GM21526 (cell line): Measurements from ENCODE around the gene SUGCT.

Experiments
- ATAC-seq: cut with Tn5 transposase; IDR thresholded peaks from one replicate; pipeline ENCODE4 v1.9.1; 2021; ENCODE audit warnings: moderate library complexity; ENCODE audit not compliant: unreplicated experiment, low FRiP score

The SUGCT gene

DNA sequence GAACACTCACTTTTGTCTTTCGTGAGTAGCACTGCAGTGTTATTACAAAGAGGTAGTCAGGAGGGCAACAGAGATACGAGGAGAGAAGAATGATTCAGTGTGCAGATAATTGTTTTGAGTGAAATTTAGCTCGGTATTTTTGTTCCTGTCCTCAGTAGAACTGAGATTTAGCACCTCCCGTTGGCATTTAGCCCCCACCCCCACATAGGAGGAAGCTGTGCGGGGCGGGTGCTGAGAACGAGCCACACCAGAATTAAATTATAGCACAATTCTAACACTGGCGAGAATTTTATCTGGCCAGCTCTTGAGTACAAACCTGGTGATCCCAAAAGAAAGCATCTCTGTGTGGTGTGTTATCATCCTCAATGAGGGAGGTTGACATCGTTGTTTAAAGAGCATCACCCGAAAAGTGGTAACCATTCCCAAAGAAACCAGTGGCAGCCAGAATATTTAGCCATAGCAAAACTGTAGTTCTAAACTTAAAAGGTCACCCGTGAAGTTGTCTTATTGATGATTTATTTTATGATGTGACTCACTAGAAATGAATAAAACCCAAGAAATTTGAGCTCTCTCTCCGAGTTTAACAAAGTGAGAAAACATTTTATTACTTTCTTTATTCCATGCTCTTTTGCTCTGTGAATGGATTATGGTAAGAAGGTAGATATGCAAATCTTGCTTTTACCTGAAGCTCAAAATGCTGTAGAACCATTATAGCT lies 612.2 kb downstream of the SUGCT start:
- no peak for ATAC-seq

DNA sequence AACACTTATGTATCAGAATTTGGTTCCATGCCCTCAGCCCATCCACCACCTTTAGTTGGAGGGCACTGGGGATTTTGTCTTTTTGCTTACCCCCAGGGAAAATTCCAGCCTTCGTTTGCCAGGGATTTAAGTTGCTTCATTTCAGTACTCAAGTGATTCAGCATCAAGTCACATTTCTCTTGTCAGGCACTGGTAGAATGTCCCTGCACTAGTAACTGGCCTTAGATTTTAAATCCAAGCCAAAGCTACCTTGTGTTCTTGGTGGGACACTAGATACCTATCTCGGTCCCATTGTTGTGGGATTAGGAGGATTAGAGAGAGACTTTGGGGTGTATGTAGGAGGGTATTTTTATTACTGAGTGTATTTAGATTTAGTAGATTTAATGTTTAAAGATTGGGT lies 613.1 kb downstream of the SUGCT start:
- ATAC-seq: no peak

DNA sequence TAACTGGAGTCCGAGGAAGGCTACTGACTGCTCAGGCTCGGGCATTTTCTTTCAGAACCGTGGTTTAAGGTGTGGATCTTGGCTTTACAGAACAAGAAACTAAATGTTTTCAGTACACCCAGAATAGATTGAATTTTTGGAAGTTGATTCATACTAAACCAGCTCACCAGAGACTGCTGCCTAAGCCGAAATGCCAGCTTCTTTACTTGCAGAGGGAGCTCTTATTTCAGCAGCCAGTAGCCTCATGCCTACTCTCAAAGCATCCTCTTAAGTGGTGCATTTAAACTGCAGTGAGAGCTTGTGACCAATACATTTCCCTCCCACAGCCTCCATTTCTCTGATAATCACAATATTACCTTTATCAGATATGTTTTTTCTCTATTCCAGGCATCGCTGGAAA lies 615.1 kb downstream of the SUGCT start:
- ATAC-seq: no peak

DNA sequence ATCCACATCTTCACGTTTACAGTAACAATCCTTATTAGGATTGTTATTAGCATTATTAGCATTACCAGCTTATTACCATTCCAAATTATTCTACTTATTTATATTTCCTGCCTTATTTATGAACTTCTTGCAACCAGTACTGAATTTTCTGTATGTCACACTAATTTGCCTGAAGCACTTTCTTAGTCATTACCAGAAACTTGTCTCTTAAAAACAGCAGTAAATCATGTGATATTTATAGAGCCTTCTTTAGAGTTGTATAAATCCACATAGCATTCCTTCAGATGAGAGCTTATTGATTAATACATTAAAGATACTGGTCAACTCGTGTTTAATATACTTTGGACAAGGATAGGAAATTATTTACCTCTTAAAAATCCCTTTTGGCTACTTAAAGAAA lies 618.6 kb downstream of the SUGCT start:
- no peak for ATAC-seq

DNA sequence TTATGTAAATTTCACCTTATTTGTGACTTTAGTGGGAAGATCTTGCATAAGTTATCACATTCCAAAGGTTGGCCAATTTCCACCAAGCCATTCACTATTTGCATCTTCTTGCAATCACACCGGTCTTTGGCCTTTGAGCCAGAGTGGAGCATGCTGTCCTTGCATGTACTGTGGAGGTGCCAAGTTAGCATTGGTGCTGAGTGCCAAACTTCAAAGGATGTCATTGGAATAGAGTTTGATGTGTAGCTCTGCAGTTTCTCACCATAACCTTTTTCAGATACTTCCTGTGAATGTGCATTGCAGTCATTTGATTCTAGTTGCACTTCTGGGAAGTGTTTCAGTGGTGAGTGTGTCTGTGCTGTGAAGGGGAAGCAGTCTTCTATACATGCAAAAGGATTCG lies 620.6 kb downstream of the SUGCT start:
- ATAC-seq: no peak

DNA sequence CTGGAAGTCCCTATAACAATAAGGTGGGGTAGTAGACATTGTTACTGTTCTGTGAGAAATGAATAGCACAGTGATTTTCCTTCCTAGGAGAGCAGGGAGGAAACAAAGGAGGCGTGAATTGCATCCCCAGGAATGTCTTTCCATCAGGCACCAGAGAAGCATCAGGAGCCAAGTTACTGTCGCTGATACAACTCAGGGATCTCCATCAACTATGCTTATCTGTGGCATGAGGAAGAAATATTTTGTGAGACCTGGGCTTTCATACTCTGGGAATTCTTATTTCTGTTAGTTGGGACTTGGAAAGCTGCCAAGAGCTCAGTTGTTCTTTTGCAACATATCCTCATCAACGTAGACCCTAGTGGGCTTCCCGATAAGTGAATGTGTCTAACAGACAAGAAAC lies 622.3 kb downstream of the SUGCT start:
- ATAC-seq: no peak

DNA sequence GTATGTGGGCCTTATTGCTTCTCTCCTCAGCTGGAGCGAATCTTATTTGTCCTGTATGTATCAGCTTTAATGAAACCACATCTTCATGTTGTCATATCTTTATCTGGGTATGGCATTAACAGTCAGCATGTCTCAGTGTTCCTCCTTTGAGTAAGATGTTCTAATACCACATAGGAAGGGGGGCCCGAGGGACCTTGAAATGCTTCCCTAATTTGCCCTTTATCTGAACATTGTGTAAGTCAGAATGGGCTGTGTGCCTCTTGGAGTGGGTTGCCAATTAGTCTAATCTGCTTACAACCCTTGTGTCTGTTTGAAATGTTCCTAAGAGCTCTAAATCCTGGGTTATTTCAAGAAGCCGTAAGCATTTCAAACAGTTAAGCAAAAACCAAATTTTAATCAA lies 623.8 kb downstream of the SUGCT start:
- ATAC-seq: no peak

DNA sequence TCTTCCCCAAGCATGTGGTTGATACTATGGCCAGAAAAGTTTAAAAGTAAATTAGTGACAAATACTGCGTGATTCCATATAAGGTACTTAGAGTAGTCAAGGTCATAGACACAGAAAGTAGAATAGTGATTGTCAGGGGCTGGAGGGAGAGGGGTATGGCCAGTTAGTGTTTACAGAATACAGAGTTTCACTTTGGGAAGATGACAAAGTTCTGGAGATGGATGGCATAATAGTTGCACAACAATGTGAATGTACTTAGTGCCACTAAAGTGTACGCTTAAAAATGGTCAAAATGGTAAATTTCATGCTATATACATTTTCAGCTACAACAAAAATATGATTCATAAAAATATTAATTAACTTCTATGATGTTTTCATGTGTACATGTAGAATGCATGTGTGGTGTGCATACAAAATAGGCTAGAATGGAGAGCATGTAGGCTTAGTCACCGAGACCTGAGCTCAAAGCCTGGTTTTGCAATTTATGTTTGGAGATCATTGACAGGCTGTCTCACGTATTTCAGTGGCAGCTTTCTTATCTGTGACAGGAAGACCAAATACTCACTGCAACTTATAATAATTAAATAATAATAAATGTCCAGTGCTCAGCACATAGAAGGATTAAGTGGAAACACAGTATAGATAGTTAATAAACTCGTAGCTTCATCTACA lies 625.6 kb downstream of the SUGCT start:
- ATAC-seq: no peak

DNA sequence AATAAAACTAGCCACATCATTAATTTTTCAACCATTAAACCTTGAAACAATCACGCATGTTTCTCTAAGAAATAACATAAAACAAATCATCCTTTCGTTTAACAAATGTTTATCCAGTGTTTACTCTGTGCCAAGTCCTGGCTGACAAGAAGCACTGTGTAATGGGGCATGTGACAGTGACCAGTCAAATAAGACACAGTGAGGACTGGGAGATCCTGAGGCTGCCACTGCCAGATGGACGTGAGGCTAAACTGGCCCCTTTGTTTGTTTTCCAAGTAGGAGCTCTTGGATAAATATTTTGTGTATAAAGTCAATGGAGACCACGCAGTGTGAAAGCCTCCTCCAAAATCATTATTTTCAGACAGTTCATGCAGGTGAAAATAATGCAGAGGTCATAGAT lies 626.2 kb downstream of the SUGCT start:
- ATAC-seq: no peak

DNA sequence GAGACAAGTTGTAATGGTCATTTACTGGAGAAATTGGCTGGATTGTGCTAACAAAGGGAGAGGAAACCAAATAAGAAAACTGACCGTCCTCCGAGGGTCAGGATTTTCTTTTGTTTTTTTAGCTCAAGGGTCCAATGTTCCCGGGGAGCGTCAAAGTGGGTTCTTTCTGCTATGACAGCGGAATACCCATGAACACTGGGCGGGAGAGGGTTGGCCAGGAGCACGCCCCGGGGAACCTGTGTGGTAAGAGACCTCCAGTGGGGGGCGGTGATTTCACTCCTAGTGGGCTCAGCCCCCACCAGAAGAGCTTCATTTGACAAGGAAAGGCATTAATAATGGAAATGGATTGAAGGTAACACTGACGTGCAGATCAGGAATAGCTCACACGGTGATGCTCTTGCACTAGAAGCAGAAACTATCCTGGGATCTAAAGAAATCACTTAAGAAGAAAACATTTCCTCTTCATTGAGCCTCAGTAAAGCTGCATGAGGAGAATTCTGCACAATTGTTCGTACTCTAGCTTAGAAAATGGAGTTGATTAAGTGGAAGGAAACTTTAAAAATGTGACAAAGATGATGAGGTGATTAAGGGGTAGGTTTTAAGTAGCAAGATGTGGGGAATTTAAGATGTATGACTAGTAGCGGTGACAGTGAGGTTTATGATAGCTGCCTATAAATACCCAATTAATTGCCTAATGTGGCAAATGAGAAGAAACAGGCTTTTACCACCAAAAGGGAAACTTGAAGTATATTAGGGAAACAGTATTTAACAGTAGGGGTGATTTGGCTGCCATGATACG lies 627.2 kb downstream of the SUGCT start:
- no peak for ATAC-seq

DNA sequence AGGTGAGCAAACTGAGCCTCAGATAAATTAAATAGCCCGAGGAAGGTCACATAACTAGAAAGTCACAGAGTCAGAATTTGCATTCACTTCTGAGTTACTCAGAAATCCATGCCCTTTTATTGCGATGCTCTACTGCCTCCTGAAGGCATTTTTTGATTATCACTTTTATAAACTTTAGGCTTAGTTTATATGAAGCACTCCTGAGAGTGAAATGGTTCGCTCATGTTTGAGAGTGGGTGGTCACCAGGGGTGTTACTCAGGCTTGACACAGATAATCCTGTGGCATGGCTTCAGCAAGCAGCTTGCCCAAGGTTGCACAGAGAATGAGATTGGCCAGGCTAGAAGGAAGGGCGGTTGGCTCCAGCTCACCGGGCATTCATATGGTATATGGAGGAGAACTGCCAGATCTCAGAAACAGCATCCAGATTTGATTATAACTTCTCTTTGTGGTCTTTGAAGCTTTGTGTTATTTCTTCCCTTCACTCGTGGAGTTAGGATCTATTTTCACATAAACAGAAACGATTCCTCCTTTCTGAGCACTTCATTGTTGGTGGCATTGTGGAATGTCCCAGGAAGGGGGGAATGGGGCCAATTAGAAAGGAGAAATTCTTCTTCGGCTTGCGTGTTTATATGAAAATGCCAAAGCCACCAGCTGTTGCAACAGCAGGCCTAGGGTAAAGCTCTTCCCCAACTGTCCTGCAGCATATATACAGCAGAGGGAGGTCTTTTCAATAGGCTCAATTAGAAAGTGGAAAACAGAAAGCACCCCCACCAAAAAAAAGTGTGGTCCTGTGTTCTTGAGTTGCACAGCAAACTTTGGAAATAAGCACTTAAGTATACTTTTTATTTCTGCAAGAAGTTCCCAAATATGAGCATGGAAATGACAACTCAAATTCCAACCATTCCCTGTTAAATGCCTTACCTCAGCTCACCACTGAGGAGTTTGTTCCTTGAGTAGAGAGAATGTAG lies 628.8 kb downstream of the SUGCT start:
- no peak for ATAC-seq

DNA sequence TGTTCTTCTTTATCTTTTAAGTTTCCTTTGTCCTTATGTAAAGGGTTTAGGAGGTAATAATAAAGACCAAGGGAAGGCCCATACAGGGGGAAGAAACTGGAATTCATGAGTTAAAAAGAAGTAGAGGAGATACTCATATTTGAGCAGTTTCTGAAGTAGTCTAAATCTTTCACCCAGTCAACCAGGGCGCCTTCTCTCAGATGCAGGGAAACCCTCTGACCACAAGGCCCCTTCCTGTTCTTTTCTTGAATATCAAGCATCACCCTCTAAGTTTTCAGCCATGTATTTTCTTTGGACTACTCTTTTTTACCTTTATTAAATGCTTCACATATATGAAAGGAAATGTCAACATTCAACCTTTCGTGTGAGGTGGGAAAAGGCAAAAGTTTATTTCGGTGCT lies 630.8 kb downstream of the SUGCT start:
- ATAC-seq: no peak

DNA sequence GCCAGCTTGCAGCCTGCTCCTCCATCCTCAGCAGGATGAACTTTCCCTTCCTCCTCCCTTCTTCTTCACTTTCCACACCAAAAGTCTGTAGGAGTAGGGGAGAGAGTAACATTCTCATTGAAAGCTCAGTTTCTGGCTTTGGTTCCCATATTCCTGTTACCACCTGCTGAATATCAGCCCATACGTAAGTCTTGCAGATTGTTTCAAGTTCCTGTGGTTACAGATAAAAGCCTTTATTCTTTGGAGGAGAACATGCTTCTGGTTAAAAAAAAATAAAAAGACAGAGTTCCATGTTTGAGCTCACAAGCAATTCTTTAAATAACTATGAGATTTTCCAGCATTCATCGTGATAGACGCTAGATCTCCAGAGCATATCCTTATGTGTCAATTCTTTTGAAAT lies 637.3 kb downstream of the SUGCT start:
- no peak for ATAC-seq

DNA sequence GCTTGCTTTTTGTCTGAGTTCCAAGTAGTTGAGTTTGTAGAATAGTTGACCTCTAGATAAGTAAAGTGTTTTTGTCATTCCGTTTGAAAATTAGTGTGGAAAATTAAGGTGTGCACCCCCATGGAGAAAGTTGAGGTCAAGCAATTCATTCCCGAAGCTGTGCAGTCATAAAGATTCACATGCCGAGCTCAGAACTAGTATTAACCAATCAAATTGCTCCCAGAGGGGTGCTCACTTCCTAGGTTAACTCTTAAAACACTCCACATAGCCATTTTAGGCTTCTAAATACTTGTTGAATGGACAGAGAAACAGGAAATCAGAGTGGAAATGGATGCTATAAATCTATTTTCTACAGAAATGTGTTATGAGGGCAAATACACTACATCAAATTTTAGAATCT lies 638.9 kb downstream of the SUGCT start:
- no peak for ATAC-seq

DNA sequence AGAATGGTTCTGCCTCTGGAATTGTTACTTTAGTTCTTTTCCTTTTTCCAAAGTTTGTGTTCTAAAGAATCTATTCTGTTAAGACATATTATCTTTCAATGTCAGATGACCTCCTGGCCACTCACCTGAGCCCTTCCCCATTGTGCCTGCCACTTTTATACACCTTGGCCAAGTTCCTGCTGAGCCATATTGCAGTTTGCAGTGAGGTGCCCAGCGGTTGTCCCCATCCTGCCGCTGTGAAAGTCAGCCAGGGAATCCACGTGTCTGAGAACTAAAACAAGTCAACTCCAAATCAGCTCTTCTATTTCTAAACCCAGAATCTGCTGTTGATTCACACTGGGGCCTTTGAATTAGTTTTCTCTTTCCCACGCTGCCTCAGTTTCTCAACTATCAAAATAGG lies 641.1 kb downstream of the SUGCT start:
- no peak for ATAC-seq

DNA sequence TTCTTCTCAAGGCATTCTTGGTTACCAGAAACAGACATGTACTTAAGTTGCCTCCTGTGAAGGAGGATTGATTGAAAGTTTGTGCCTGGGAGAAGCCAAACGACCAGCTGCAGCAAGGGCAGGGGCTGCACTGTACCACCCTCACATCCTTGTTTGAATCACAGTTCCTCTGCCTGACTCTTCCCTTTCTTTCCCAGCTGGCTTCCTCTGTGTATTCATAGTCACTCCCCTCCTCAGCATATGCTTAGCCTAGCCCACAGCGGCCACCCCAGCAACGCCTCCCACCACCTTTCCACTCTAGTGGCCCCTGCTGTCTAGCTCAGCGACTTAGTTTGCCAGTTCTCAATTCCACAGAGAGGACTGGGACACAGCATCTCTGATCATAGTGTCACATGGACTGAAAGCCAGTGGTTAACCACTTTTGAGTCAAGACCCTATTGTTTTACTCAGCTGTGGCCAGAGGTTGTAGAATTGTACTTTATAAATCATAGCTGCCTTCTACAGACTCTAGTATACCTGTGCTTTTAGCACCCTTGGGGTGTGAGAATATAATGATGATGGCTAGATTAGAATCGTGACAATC lies 643.0 kb downstream of the SUGCT start:
- no peak for ATAC-seq

DNA sequence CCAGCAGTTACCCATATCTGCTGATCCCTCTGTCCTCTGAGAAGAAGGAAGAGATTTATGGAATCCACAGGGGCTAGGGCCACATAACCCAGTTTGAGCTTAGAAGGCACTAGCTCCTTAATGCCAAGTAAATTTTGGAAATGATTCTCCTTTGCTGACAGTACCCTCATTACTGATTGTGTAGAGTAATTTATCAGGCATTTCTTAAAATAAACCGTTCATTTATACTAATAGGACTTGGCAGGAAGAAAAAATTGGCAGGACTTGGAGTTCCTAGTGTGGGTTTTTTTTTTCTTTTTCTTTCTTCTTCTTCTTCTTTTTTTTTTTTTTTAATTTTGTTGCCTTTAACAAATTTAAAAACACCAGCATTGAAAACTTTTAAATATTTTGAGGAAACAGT lies 645.7 kb downstream of the SUGCT start:
- ATAC-seq: no peak

DNA sequence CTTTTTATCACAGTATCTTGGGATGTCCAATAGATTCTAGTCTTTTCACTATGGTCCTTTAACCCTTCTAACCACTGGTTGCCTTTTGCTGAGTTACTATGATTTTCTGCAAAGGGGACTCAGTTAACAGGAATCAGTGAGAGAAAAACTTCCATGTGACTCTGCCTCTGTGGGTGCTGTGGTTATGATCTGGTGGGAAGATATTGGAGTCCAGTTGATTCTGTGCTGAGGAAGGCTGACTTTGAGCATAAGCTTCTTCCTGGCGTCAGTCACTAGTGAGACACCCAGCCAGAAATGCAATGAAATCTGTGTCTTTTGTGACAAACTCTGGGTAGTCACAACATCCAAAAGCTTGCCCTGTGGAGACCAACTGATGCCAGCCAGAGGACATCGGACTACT lies 648.0 kb downstream of the SUGCT start:
- no peak for ATAC-seq

DNA sequence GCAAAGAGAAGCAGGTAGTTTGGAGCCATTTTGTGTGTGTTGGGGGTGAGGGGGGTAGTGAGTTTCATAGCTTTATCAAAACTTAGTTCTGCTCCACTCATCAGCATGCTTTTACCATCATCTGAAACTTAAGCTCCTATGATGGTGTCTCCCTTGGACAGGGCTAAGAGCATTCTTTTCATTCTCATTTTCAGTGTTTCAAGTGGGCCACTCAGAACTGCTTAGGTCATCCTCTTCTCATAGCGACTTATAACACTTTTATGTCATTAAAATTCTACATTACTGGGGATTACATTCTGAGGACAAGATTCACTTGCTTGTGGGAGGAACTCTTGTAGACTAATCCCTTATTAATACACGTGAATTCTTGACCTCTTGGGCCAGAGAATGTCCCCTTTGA lies 649.4 kb downstream of the SUGCT start:
- ATAC-seq: no peak

DNA sequence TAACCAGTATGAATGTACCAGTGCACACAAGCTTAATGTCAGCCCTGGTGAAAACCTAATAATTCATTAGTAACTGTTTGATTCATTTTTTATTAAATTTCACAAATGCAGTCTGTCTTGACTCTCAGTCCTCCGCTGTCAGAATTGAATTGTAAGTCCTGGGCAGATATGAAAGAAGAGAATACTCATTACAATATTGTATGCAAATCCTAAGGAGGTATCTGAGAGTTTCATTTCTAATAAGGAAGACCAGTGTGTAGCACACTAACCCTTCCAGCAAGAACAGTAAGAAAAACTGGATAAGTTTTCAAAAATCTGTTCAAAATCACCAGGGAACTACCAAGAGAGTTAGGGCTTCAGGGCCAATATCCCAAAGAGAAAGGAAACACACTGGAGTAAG lies 652.1 kb downstream of the SUGCT start:
- no peak for ATAC-seq
